K562 (cell line): ENCODE data around the gene NIPAL3. TPM values are rescaled to one million over a fixed set of nuclear protein-coding genes. Genes with fewer than 3 reads are reported as not detected.

Experiments
- ARHGAP35 ChIP-seq: fragments of 450-650 bp; IDR thresholded peaks from 2 replicates; pipeline ENCODE4 v1.6.1; 2018; ENCODE audit not compliant: partially characterized antibody
- CBFA2T3 ChIP-seq: fragments of 450-650 bp; IDR thresholded peaks from 2 replicates; pipeline ENCODE4 v1.6.1; 2017
- CSDE1 ChIP-seq, 2 experiments: fragments of 450-650 bp; IDR thresholded peaks; 2 replicates each; pipeline ENCODE4 v1.6.1; 2016; ENCODE audit warnings: mild to moderate bottlenecking in 1 of 2
- HINFP ChIP-seq: fragments of 450-650 bp; conservative IDR thresholded peaks from 2 replicates; pipeline ENCODE4 v1.6.1; 2016; ENCODE audit warnings: missing genetic modification characterization, low read depth, mild to moderate bottlenecking, control low read depth, missing compliant biosample characterization
- KLF13 ChIP-seq: fragments of 450-650 bp; IDR thresholded peaks from 2 replicates; pipeline ENCODE4 v1.6.1; 2016; ENCODE audit warnings: missing genetic modification characterization, low read depth, mild to moderate bottlenecking, missing compliant biosample characterization, moderate library complexity, borderline replicate concordance
- LARP7 ChIP-seq: fragments of 450-650 bp; IDR thresholded peaks from 2 replicates; pipeline ENCODE4 v1.6.1; 2016
- MITF ChIP-seq: IDR thresholded peaks from 2 replicates; pipeline ENCODE4 v1.6.1; 2014; ENCODE audit warnings: antibody characterized with exemption
- MYNN ChIP-seq, 2 experiments: sonication (generic); formaldehyde crosslinking in 1 of 2; IDR thresholded peaks; 2 replicates each; pipeline versions ENCODE4 v1.5.0 to v1.6.1; 2016 to 2020; ENCODE audit warnings: antibody characterized with exemption in 1 of 2, missing genetic modification reagents in 1 of 2
- NFXL1 ChIP-seq: fragments of 450-650 bp; formaldehyde crosslinking; IDR thresholded peaks from 2 replicates; pipeline ENCODE4 v1.4.0; 2021; ENCODE audit warnings: mild to moderate bottlenecking
- SIN3B ChIP-seq: fragments of 450-650 bp; IDR thresholded peaks from 2 replicates; pipeline ENCODE4 v1.6.1; 2017; ENCODE audit warnings: low read depth, mild to moderate bottlenecking, moderate library complexity
- SRF ChIP-seq, 2 experiments: fragments of 250-450, 450-650 bp in 1 of 2; sonication (Bioruptor Pico) in 1 of 2; sonication (generic) in 1 of 2; formaldehyde crosslinking; IDR thresholded peaks; 2 replicates each; pipeline versions ENCODE4 v1.5.0 to v1.5.1; 2020 to 2022; ENCODE audit warnings: mild to moderate bottlenecking in 1 of 2, missing genetic modification reagents in 1 of 2
- ZBTB11 ChIP-seq, 3 experiments: fragments of 200-800 bp in 1 of 3; fragments of 250-450 bp in 1 of 3; fragments of 450-650 bp in 1 of 3; sonication (Bioruptor Pico) in 1 of 3; sonication (Bioruptor generic) in 1 of 3; formaldehyde crosslinking in 1 of 3; IDR thresholded peaks; 2 replicates each; pipeline versions ENCODE4 v1.6.1 to v1.8.0; 2016 to 2022; ENCODE audit warnings: mild to moderate bottlenecking in 2 of 3, missing genetic modification characterization in 2 of 3, missing compliant biosample characterization in 1 of 3, moderate library complexity in 1 of 3
- ZBTB8A ChIP-seq: fragments of 450-650 bp; IDR thresholded peaks from 2 replicates; pipeline ENCODE4 v1.6.1; 2018; ENCODE audit warnings: mild to moderate bottlenecking, moderate library complexity; ENCODE audit not compliant: partially characterized antibody
- ZHX1 ChIP-seq: fragments of 150-350 bp; conservative IDR thresholded peaks from 2 replicates; pipeline ENCODE4 v1.6.1; 2014; ENCODE audit warnings: low read length
- ZNF143 ChIP-seq: sonication (generic); formaldehyde crosslinking; IDR thresholded peaks from 2 replicates; pipeline ENCODE4 v1.9.0; 2022; ENCODE audit warnings: mild to moderate bottlenecking, missing genetic modification reagents
- ZNF253 ChIP-seq: fragments of 250-450 bp; sonication (Bioruptor Pico); conservative IDR thresholded peaks from 2 replicates; pipeline ENCODE4 v1.6.1; 2021; ENCODE audit warnings: mild to moderate bottlenecking
- ZNF561 ChIP-seq: fragments of 450-650 bp; formaldehyde crosslinking; conservative IDR thresholded peaks from 2 replicates; pipeline ENCODE4 v1.4.0; 2020; ENCODE audit warnings: mild to moderate bottlenecking, moderate library complexity
- polyA plus RNA-seq, 8 experiments: library from polyadenylated mRNA; depleted of rRNA in 4 of 8; stranded (reverse) in 5 of 8; unstranded in 3 of 8; fragments of >200 nt; fragmentation: Nextera tagmentation in 2 of 8; fragmentation: Illumina TruSeq in 1 of 8; extraction: Ambion mirVana in 2 of 8; extraction: Trizol in 1 of 8; gene quantifications; 2 replicates each; pipeline versions ENCODE4 v1.2.1 to v1.2.3, GENCODE V29; 2011 to 2014; ENCODE audit warnings: inconsistent platforms in 1 of 8, missing spikeins in 1 of 8
- total RNA-seq, 7 experiments: library from RNA; depleted of rRNA in 6 of 7; stranded (reverse); fragments of >200 nt in 6 of 7; fragmentation: Illumina TruSeq in 2 of 7; extraction: Trizol in 2 of 7; gene quantifications; 2 replicates each; pipeline versions ENCODE4 v1.2.1 to v1.2.3, GENCODE V29; 2011 to 2021; ENCODE audit warnings: low replicate concordance in 1 of 7

NIPAL3 gene
- total and polyA plus RNA-seq, 9 of the 15 experiments (the other 6 are each of a cell fraction or from before 2014, with no cell fraction given): 10.5 to 26.3 (median 16.0) TPM

- TF ChIP-seq ZHX1: no peak
- TF ChIP-seq ZBTB8A: no peak
- TF ChIP-seq NFXL1 (CRISPR knock-in tag): no peak
- no peak for TF ChIP-seq LARP7
- no peak for TF ChIP-seq MITF
- no peak for TF ChIP-seq ZNF143 (CRISPR knock-in tag)
- TF ChIP-seq SRF (CRISPR knock-in tag; IDR thresholded peaks at IDR 0.05): no peak; a peak in 1 of 4 replicates
- no peak for TF ChIP-seq ARHGAP35
- peak; percentile 5; the same call in 1 of the 2 replicates for TF ChIP-seq CBFA2T3
- TF ChIP-seq CSDE1 (IDR thresholded peaks at IDR 0.05): no peak
- 0 out of 2 replicates have a peak, but pooled peaks have one; percentile 48 for TF ChIP-seq MYNN (IDR thresholded peaks at IDR 0.05)
- TF ChIP-seq MYNN (CRISPR knock-in tag; IDR thresholded peaks at IDR 0.05): no peak
- TF ChIP-seq ZNF561 (CRISPR knock-in tag): no peak
- TF ChIP-seq KLF13 (tag): no peak
- peak; percentile 10; the same call in 1 of the 2 replicates for TF ChIP-seq SIN3B
- no peak for TF ChIP-seq ZBTB11 (CRISPR knock-in tag; IDR thresholded peaks at IDR 0.05)
- no peak for TF ChIP-seq HINFP
- no peak for TF ChIP-seq ZNF253
Observed at GRCh38 chr1:24415334-24415909, at the start of gene NIPAL3 (continued).
